GM12878 (cell line): ENCODE results near the gene TUBA3E. TPM values are rescaled to one million over a fixed set of nuclear protein-coding genes. Genes with fewer than 3 reads are reported as not detected.
"Not testable (repeated sequence)": the region's sequence is repeated elsewhere in the genome, so short reads cannot be mapped to it uniquely, and the experiment has no call there.

Experiments
- ATAC-seq: fragments of 200-7000 bp; cut with Tn5 transposase; 3 replicates; pipeline ENCODE4 v1.9.1; 2020; ENCODE audit warnings: mild to moderate bottlenecking, moderate library complexity
- BruUV-seq: library from RNA; stranded (reverse); fragments of 400-500 nt; replicated peaks from 2 replicates; lab custom pipeline; 2021; lab: Mats Ljungman, UMichigan
- CTCF ChIA-PET: fragments of 300-600 bp; sonication (Branson Sonifier 250); formaldehyde crosslinking; extraction: SDS; loops from one replicate; lab custom pipeline; 2021; ENCODE audit warnings: inconsistent platforms; lab: Yijun Ruan, JAX
- POLR2A ChIA-PET: fragments of 350-600 bp; formaldehyde crosslinking; extraction: SDS; loops from one replicate; lab custom pipeline; 2021; ENCODE audit warnings: inconsistent platforms; lab: Charles Lee
- RAD21 ChIA-PET: fragments of 300-600 bp; sonication (Branson Sonifier 250); formaldehyde crosslinking; loops from one replicate; lab custom pipeline; 2023; ENCODE audit warnings: antibody characterized with exemption; ENCODE audit not compliant: unreplicated experiment; lab: Charles Lee
- SMC1A ChIA-PET: fragments of 300-600 bp; sonication (Branson Sonifier 250); formaldehyde crosslinking; loops from one replicate; lab custom pipeline; 2023; ENCODE audit not compliant: unreplicated experiment, uncharacterized antibody; lab: Charles Lee
- DNase-seq: peaks from one replicate; pipeline ENCODE4 v3.0.0-alpha.2; 2011; ENCODE audit warnings: low read depth, low spot score
- FAIRE-seq: peaks from 3 replicates; lab custom pipeline; 2011; peaks lifted over from hg19 to GRCh38; lab: Jason Lieb, UNC
- H2AFZ ChIP-seq: 2 replicates; pipeline ENCODE4 v1.6.0; 2011; ENCODE audit warnings: low read depth, low read length, control low read depth; ENCODE audit not compliant: control insufficient read depth
- H3K27ac ChIP-seq: 2 replicates; pipeline ENCODE4 v1.5.1; 2011; ENCODE audit warnings: control low read depth; ENCODE audit not compliant: control insufficient read depth, insufficient read depth
- H3K27me3 ChIP-seq, 2 experiments: replicated peaks in 1 of 2; 2 replicates each; pipeline versions ENCODE4 v1.6.0 to v1.6.1; 2011; ENCODE audit warnings: low read length in 1 of 2; ENCODE audit not compliant: control insufficient read depth in 2 of 2, insufficient read depth in 2 of 2
- H3K36me3 ChIP-seq, 2 experiments: 2 replicates each; pipeline ENCODE4 v1.5.1; 2011; ENCODE audit warnings: low read length in 1 of 2; ENCODE audit not compliant: control insufficient read depth in 2 of 2, insufficient read depth in 2 of 2
- H3K4me1 ChIP-seq: 2 replicates; pipeline ENCODE4 v1.6.1; 2011; ENCODE audit warnings: mild to moderate bottlenecking, low read length, moderate library complexity, mixed read lengths; ENCODE audit not compliant: control insufficient read depth, insufficient read depth
- H3K4me2 ChIP-seq: 2 replicates; pipeline ENCODE4 v1.6.0; 2011; ENCODE audit warnings: control low read depth; ENCODE audit not compliant: control insufficient read depth, insufficient read depth
- H3K4me3 ChIP-seq: fragments of 200-600 bp; sonication (generic); 2 replicates; pipeline ENCODE4 v1.5.1; 2016
- H3K79me2 ChIP-seq: 2 replicates; pipeline ENCODE4 v1.6.0; 2011; ENCODE audit warnings: low read length; ENCODE audit not compliant: control insufficient read depth, insufficient read depth
- H3K9ac ChIP-seq: 2 replicates; pipeline ENCODE4 v1.8.0; 2011; ENCODE audit warnings: low read length, control low read depth, mixed read lengths; ENCODE audit not compliant: control insufficient read depth, insufficient read depth
- H3K9me3 ChIP-seq: replicated peaks from 3 replicates; pipeline ENCODE4 v1.5.1; 2011; ENCODE audit warnings: mild to moderate bottlenecking, low read length; ENCODE audit not compliant: control insufficient read depth, insufficient read depth
- H4K20me1 ChIP-seq: 2 replicates; pipeline ENCODE4 v1.6.0; 2011; ENCODE audit not compliant: control insufficient read depth, insufficient read depth
- WGBS: methylation state at CpG from one replicate; pipeline ENCODE4 v1.1.6; 2016; ENCODE audit warnings: low lambda C conversion rate; ENCODE audit not compliant: insufficient replicate concordance, insufficient coverage; ENCODE audit errors: missing lambda C conversion rate; 5-methylcytosine and 5-hydroxymethylcytosine counted together
- in situ Hi-C: fragments of 300-500 bp; cut with MboI; formaldehyde crosslinking; loops from 9 replicates; pipeline ENCODE4 v1.14.3; 2018; ENCODE audit warnings: mixed read lengths
- intact Hi-C: fragments of 100-400 bp; cut with micrococcal nuclease; formaldehyde crosslinking; loops from one replicate; pipeline ENCODE4 v1.14.2; 2022; ENCODE audit not compliant: unreplicated experiment
- polyA plus RNA-seq, 11 experiments: library from polyadenylated mRNA; depleted of rRNA in 4 of 11; unstranded in 6 of 11; stranded (reverse) in 5 of 11; fragments of >200 nt; fragmentation: Nextera tagmentation in 4 of 11; fragmentation: Illumina TruSeq in 1 of 11; extraction: Ambion mirVana in 4 of 11; extraction: Trizol in 1 of 11; gene quantifications; 1 replicate in 1 of 11; 2 replicates in 10 of 11; pipeline versions ENCODE4 v1.2.1 to v1.2.3, GENCODE V29; 2011 to 2016; ENCODE audit warnings: inconsistent platforms in 2 of 11, missing spikeins in 2 of 11, low read depth in 1 of 11
- total RNA-seq, 4 experiments: library from RNA; depleted of rRNA in 3 of 4; stranded (reverse); fragments of >200 nt in 3 of 4; fragmentation: Illumina TruSeq in 1 of 4; extraction: Trizol in 1 of 4; gene quantifications; 2 replicates each; pipeline versions ENCODE4 v1.2.1 to v1.2.3, GENCODE V29; 2013 to 2021

The TUBA3E gene
- total and polyA plus RNA-seq, 10 of the 15 experiments (the other 5 are each of a cell fraction or from before 2014, with no cell fraction given): not detected

DNA sequence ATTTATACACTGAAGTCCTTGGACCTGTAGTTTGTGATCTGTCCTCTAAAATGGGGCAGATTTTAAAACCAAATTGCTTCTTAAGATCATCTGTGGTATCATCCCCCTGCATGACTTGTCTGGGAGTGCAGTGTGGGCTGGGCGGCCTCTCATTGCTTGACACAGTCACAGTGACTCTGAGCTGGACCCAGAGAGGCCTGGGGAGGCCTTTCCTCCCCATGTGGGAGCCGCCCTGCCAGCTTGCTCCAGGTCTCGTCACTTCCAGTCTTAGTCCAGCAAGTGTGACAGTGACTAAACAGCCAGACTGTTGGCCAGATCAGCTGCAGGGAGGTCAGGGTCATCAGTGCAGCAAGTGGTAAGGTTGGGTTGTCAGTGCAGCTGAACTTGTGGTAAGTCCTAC is 4.9 kb upstream of the TUBA3E start:
- SMC1A ChIA-PET: not testable (repeated sequence)

GRCh38 chr2:130202518-130202917 is 4.3 kb upstream of the TUBA3E start:
- H3K9ac ChIP-seq, H2AFZ ChIP-seq, SMC1A ChIA-PET, H3K36me3 ChIP-seq, H3K4me1 ChIP-seq, H3K79me2 ChIP-seq, H3K4me2 ChIP-seq, in situ Hi-C loops, FAIRE-seq, RAD21 ChIA-PET, H3K9me3 ChIP-seq, POLR2A ChIA-PET, H4K20me1 ChIP-seq, H3K27ac ChIP-seq, intact Hi-C loops, H3K27me3 ChIP-seq, DNase-seq, BruUV-seq, H3K4me3 ChIP-seq: not testable (repeated sequence)
- CTCF ChIA-PET: interaction anchor here (0.6 kb wide), 1 partner anchor 577 kb away, joined by 3 read pairs; no protein-coding TSS in a partner anchor
- peak; percentile 21; the same call in 2 of the 3 replicates for ATAC-seq
- WGBS: 31% methylated on average over 2 of the region's 7 CpGs

More for the DNA sequence above, 4.9 kb upstream of the TUBA3E start:
- H3K4me3 ChIP-seq, H3K27me3 ChIP-seq, RAD21 ChIA-PET, H3K4me1 ChIP-seq, FAIRE-seq, H3K9me3 ChIP-seq, intact Hi-C loops, H3K4me2 ChIP-seq, H2AFZ ChIP-seq, BruUV-seq, H3K79me2 ChIP-seq, DNase-seq, ATAC-seq, H3K36me3 ChIP-seq, CTCF ChIA-PET, H3K27ac ChIP-seq, in situ Hi-C loops, H3K9ac ChIP-seq, POLR2A ChIA-PET, H4K20me1 ChIP-seq: not testable (repeated sequence)
- WGBS: 15% methylated on average over 2 of the region's 3 CpGs

DNA sequence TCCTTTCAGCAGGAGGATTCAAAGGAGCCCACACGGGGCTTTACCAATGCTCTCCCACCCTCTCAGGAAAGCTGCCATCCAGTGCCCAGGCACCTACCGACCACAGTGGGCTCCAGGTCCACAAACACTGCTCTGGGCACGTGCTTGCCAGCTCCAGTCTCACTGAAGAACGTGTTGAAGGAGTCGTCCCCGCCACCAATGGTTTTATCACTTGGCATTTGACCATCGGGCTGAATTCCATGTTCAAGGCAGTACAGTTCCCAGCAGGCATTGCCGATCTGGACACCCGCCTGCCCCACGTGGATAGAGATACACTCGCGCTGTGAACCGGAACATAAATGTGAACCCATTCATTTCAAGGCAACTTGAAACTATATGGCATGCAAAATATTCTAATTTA is 2.2 kb downstream of the TUBA3E start:
- SMC1A ChIA-PET, POLR2A ChIA-PET, H3K4me1 ChIP-seq, H3K79me2 ChIP-seq, H4K20me1 ChIP-seq, intact Hi-C loops, H3K27me3 ChIP-seq, H3K27ac ChIP-seq, in situ Hi-C loops, ATAC-seq, FAIRE-seq, H3K36me3 ChIP-seq, RAD21 ChIA-PET, H2AFZ ChIP-seq, CTCF ChIA-PET, H3K9ac ChIP-seq, H3K9me3 ChIP-seq, BruUV-seq, H3K4me3 ChIP-seq, H3K4me2 ChIP-seq, DNase-seq: not testable (repeated sequence)
- WGBS: 53% methylated on average over 10 of the region's 13 CpGs

DNA sequence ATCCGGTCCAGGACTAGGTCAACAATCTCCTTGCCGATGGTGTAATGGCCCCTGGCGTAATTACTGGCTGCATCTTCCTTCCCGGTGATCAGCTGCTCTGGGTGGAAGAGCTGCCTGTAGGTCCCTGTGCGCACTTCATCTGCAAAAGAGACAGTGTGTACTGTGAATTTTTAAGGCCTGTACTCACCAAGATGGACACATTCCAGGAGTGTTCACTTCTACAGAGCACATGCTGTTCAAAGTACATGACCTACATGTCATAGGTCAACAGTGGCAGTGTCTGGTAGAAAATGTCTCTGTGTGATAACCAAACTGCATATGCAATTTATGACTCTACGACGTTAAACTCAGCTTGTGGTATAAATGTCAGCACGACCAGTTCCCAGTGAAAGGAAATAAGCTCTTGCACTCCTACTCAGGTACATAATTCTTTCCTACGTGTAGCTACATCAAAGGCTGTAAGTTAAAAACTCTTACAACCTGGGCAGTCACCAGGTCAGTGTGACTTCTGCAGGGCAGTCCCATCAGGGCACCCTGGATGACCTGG is 3.1 kb downstream of the TUBA3E start:
- H3K27ac ChIP-seq, FAIRE-seq, RAD21 ChIA-PET, H3K4me3 ChIP-seq, H3K27me3 ChIP-seq, H3K9me3 ChIP-seq, BruUV-seq, ATAC-seq, H3K9ac ChIP-seq, intact Hi-C loops, POLR2A ChIA-PET, H3K4me2 ChIP-seq, H3K4me1 ChIP-seq, H4K20me1 ChIP-seq, CTCF ChIA-PET, H3K36me3 ChIP-seq, in situ Hi-C loops, SMC1A ChIA-PET, DNase-seq, H2AFZ ChIP-seq, H3K79me2 ChIP-seq: not testable (repeated sequence)
- 48% methylated on average over 6 of the region's 9 CpGs for WGBS
